K562 treated with DMSO at 1 percent for 24 hours (cell line): ENCODE measurements around the gene DNHD1. TPM values are rescaled to one million over a fixed set of nuclear protein-coding genes. Genes with fewer than 3 reads are reported as not detected.

Experiments
- total RNA-seq: library from RNA; unstranded; fragments of 300-600 nt; gene quantifications from 2 replicates; pipeline ENCODE4 v1.2.3, GENCODE V29; 2022; ENCODE audit warnings: low read depth; ENCODE audit not compliant: insufficient read depth

Gene DNHD1
- 7.8 and 10.4 TPM in 2 replicates for total RNA-seq

GRCh38 chr11:6497069-6497839 is at the start of gene DNHD1:
DNHD1 (plus strand) TSS chr11:6497280; CDS start chr11:6498216, 936 bp downstream.

GRCh38 chr11:6473451-6474412 is 23.3 kb upstream of the DNHD1 start, which contains the start of gene TRIM3:
TRIM3 (minus strand) TSS chr11:6473941; CDS start chr11:6465695, 8,246 bp downstream.

GRCh38 chr11:6481012-6481923 is 15.8 kb upstream of the DNHD1 start, which contains the start of the genes ARFIP2 and TIMM10B:
ARFIP2 (minus strand) TSS chr11:6481331; CDS start chr11:6480421, 910 bp downstream.
TIMM10B (plus strand) TSS chr11:6481501; CDS start chr11:6481517, 16 bp downstream.

GRCh38 chr11:6603287-6604080 is 106.4 kb downstream of the DNHD1 start, which contains the start of the genes ILK and RRP8:
ILK (plus strand) TSS chr11:6603774; CDS start chr11:6604272, 498 bp downstream.
RRP8 (minus strand) TSS chr11:6603616; CDS start chr11:6603502, 114 bp downstream.

GRCh38 chr11:6612213-6613041 is 115.3 kb downstream of the DNHD1 start, which contains the start of gene TAF10:
TAF10 (minus strand) TSS chr11:6612216; CDS start chr11:6612189, 27 bp downstream.

GRCh38 chr11:6619004-6619745 is 122.1 kb downstream of the DNHD1 start, which contains the start of gene TPP1:
TPP1 (minus strand) TSS chr11:6619422; CDS start chr11:6619400, 22 bp downstream.

Other genes starting within 250 kb of the DNHD1 start
- gene CCKBR, start 237.4 kb upstream of the DNHD1 start, total RNA-seq = not detected in 2 replicates
- not detected in 2 replicates for gene CAVIN3, start 176.8 kb upstream of the DNHD1 start, total RNA-seq
- gene SMPD1, start 106.8 kb upstream of the DNHD1 start, total RNA-seq = 47.6 and 53.9 TPM in 2 replicates
- gene APBB1, start 78.2 kb upstream of the DNHD1 start, total RNA-seq = 3.1 and 3.4 TPM in 2 replicates
- gene HPX, start 56.3 kb upstream of the DNHD1 start, total RNA-seq = 0.46 and 0.95 TPM in 2 replicates
- 12.3 and 29.1 TPM in 2 replicates for gene TRIM3, start 23.3 kb upstream of the DNHD1 start, total RNA-seq
- 35.2 and 39.9 TPM in 2 replicates for gene ARFIP2, start 15.9 kb upstream of the DNHD1 start, total RNA-seq
- gene TIMM10B, start 15.8 kb upstream of the DNHD1 start, total RNA-seq = 20.0 and 20.9 TPM in 2 replicates
- gene RRP8, start 106.3 kb downstream of the DNHD1 start, total RNA-seq = 13.6 and 16.1 TPM in 2 replicates
- gene ILK, start 106.5 kb downstream of the DNHD1 start, total RNA-seq = 119 and 121 TPM in 2 replicates
- 114 and 115 TPM in 2 replicates for gene TAF10, start 114.9 kb downstream of the DNHD1 start, total RNA-seq
- 117 and 119 TPM in 2 replicates for gene TPP1, start 122.1 kb downstream of the DNHD1 start, total RNA-seq
- 0.49 and 0.64 TPM in 2 replicates for gene DCHS1, start 158.5 kb downstream of the DNHD1 start, total RNA-seq
- 54.0 and 59.4 TPM in 2 replicates for gene MRPL17, start 186.1 kb downstream of the DNHD1 start, total RNA-seq